Thyroid gland (tissue), 4 donors: ENCODE measurements around the gene PLCB4. TPM values are rescaled to one million over a fixed set of nuclear protein-coding genes. Genes with fewer than 3 reads are reported as not detected.

Source experiments
- DNase-seq, 2 donors: peaks; one replicate each; pipeline ENCODE4 v3.0.0-alpha.2; 2019
- H3K27ac ChIP-seq, 3 donors: fragments of 200-600 bp; sonication (generic); 1 replicate in 2 of 3; 2 replicates in 1 of 3; pipeline ENCODE4 v1.5.1; 2016 to 2019; ENCODE audit warnings: mild to moderate bottlenecking in 1 of 3, moderate library complexity in 1 of 3
- H3K27me3 ChIP-seq: fragments of 200-600 bp; sonication (generic); one replicate; pipeline ENCODE4 v1.5.1; 2019
- H3K36me3 ChIP-seq, 2 donors: fragments of 200-600 bp; sonication (generic); one replicate each; pipeline ENCODE4 v1.5.1; 2016 to 2019
- H3K4me1 ChIP-seq, 2 donors: fragments of 200-600 bp; sonication (generic); one replicate each; pipeline ENCODE4 v1.5.1; 2017 to 2019
- H3K4me3 ChIP-seq, 3 donors: fragments of 200-600 bp; sonication (generic); replicated peaks in 1 of 3; 1 replicate in 2 of 3; 2 replicates in 1 of 3; pipeline ENCODE4 v1.5.1; 2016; ENCODE audit warnings: mild to moderate bottlenecking in 1 of 3
- H3K9me3 ChIP-seq: fragments of 200-600 bp; sonication (generic); one replicate; pipeline ENCODE4 v1.5.1; 2017
- POLR2A ChIP-seq, 2 donors: fragments of 450-650 bp; IDR thresholded peaks; one replicate each; pipeline ENCODE4 v1.6.1; 2017; ENCODE audit warnings: antibody characterized with exemption in 2 of 2, mild to moderate bottlenecking in 2 of 2, moderate library complexity in 1 of 2
- WGBS, 2 donors: methylation state at CpG; one replicate each; pipeline ENCODE4 v1.1.5; 2017; 5-methylcytosine and 5-hydroxymethylcytosine counted together
- intact Hi-C: fragments of 100-400 bp; cut with DNase I; formaldehyde crosslinking; loops from one replicate; pipeline ENCODE4 v1.15.1; 2023
- total RNA-seq, 4 donors: library from RNA; depleted of rRNA; stranded (reverse); fragments of >200 nt; gene quantifications; one replicate each; pipeline ENCODE4 v1.2.3, GENCODE V29; 2016
- TF ChIP-seq, protein P1 (sequence below), 6 experiments: fragments of 200-600 bp in 3 of 6; fragments of 450-650 bp in 3 of 6; sonication (generic) in 3 of 6; IDR thresholded peaks; one replicate each; pipeline ENCODE4 v1.5.1; 2016 to 2019; ENCODE audit warnings: antibody characterized with exemption in 6 of 6, mild to moderate bottlenecking in 2 of 6, inconsistent platforms in 1 of 6, moderate library complexity in 1 of 6

Gene PLCB4
- total RNA-seq, 4 donors from 2014 or later: 50.9 to 77.9 (median 67.9) TPM

DNA sequence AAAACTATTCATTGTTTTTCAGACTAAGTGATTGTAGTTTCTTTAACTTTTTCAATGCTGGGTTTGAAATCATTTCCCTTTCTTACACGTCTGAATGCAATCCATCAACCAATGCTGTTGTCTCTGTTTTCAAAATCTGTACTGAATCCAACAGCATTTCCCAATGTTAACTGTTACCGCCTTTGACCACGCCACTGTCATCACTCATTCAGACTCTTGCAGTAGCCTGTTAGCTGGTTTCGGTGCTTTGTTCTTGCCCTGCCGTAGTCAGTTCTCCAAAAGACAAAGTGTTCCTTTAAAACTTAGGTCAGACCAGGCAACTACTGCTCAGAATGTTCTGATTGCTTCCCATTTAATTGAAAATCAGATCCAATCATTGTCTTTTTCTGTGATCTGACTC lies 131.3 kb downstream of the PLCB4 start:
- Histone ChIP-seq H3K9me3 (no peaks in the 10 kb centered on the region), H3K4me3 (no peak overlapping the region), H3K27ac (no peak overlapping the region), H3K36me3 (no peaks in the 10 kb centered on the region), H3K27me3 (no peaks in the 10 kb centered on the region), H3K4me1 (peaks cover 5 to 16% of the 10 kb centered on the region in 2 donors)
- TF ChIP-seq, protein P1, sequence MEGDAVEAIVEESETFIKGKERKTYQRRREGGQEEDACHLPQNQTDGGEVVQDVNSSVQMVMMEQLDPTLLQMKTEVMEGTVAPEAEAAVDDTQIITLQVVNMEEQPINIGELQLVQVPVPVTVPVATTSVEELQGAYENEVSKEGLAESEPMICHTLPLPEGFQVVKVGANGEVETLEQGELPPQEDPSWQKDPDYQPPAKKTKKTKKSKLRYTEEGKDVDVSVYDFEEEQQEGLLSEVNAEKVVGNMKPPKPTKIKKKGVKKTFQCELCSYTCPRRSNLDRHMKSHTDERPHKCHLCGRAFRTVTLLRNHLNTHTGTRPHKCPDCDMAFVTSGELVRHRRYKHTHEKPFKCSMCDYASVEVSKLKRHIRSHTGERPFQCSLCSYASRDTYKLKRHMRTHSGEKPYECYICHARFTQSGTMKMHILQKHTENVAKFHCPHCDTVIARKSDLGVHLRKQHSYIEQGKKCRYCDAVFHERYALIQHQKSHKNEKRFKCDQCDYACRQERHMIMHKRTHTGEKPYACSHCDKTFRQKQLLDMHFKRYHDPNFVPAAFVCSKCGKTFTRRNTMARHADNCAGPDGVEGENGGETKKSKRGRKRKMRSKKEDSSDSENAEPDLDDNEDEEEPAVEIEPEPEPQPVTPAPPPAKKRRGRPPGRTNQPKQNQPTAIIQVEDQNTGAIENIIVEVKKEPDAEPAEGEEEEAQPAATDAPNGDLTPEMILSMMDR (IDR thresholded peaks at IDR 0.05): no peak
- TF ChIP-seq POLR2A (IDR thresholded peaks at IDR 0.05): no peak
- 93% methylated on average over 5 of the region's 5 CpGs for WGBS, 2 donors
- intact Hi-C loops: no loop called here
- no peak for DNase-seq

DNA sequence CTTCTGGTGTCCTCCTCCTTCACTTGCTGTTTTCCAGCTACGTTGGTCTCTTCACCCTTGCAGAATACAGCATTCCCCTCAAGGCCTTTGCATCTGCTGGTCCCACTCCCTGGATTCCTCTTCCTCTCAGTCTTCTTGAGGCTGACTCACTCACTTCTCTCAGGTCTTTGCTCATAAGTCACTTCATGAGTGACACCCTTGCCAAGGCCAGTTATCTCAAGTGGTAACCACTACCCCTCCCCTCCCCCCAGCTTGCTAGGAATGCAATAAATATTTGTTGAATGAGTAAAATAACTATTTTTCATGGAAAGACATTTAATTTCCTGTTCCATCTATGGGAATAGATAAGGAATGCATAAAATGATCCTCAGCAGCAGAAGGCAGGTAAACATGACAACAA lies 131.7 kb downstream of the PLCB4 start:
- Histone ChIP-seq H3K36me3 (no peaks in the 10 kb centered on the region), H3K9me3 (no peaks in the 10 kb centered on the region), H3K27ac (no peak overlapping the region), H3K27me3 (no peaks in the 10 kb centered on the region), H3K4me3 (no peak overlapping the region), H3K4me1 (peaks cover 5 to 15% of the 10 kb centered on the region in 2 donors)
- peak; percentile 14 to 15 for DNase-seq
- TF ChIP-seq, protein P1 (IDR thresholded peaks at IDR 0.05): no peak
- no peak for TF ChIP-seq POLR2A (IDR thresholded peaks at IDR 0.05)
- intact Hi-C loops: no loop called here
- WGBS, 2 donors: 79 to 87% methylated on average over 1 of the region's 1 CpG

DNA sequence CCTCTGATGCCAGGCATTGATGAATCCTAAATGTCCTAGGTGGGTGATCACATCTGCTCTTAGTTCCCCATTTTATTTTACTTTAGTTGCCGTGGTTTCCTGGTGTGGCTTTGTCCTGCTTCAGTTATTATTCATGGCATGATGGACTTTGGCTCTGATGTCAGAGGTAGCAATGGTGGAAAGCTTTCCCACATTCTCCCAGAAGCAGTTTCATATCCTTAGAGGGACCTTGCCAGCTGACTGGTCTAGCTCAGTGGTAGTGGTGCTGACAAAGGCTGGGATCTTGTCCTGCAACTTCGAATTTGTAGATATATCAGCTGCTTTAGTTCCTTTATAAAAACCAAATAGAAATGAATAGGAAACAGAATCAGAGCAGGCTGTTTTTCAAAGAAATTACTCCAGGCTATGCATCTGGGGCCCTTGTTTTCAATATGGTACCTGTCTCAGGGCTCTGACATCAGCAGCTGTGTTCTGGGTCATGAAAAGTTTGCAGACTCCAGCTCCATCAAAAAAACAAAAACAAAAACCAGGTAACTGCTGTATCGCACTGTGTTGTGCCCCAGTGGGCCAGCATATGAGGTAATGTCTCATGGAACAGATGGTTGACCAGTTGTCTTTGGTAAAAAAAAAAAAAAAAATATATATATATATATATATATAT lies 133.7 kb downstream of the PLCB4 start:
- no peaks in the 10 kb centered on the region for H3K9me3 ChIP-seq
- WGBS, 2 donors: 91 to 94% methylated on average over 3 of the region's 3 CpGs
- H3K36me3 ChIP-seq: no peaks in the 10 kb centered on the region
- no peak overlapping the region for H3K4me3 ChIP-seq
- no peak overlapping the region for H3K27ac ChIP-seq
- H3K4me1 ChIP-seq: peaks cover 5 to 6% of the 10 kb centered on the region in 2 donors
- intact Hi-C loops: no loop called here
- no peak for DNase-seq
- no peaks in the 10 kb centered on the region for H3K27me3 ChIP-seq
- no peak for TF ChIP-seq POLR2A (IDR thresholded peaks at IDR 0.05)
- TF ChIP-seq, protein P1 (IDR thresholded peaks at IDR 0.05): no peak

DNA sequence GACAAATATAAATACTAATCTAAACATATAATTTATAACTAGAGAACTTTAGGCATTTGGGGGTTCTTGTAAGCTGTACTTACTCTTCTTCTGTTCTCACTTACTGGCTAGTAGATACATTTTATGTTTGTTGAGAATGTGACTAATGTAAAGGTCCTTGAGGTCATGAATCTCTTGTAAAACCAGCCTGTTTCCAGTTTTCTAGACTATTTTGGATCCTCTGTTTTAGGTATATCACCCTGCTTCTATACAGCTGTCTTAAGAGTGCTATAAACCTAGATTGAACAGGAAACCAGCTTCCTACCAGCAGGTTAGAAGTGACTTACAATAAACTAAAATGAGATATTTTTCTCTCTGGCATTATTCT lies 134.2 kb downstream of the PLCB4 start:
- no peak for DNase-seq
- H3K9me3 ChIP-seq: no peaks in the 10 kb centered on the region
- H3K4me3 ChIP-seq: no peak overlapping the region
- TF ChIP-seq POLR2A (IDR thresholded peaks at IDR 0.05): no peak
- TF ChIP-seq, protein P1 (IDR thresholded peaks at IDR 0.05): no peak
- no peak overlapping the region for H3K27ac ChIP-seq
- no peaks in the 10 kb centered on the region for H3K36me3 ChIP-seq
- intact Hi-C loops: no loop called here
- no peaks in the 10 kb centered on the region for H3K27me3 ChIP-seq
- peaks cover 5 to 6% of the 10 kb centered on the region in 2 donors for H3K4me1 ChIP-seq

DNA sequence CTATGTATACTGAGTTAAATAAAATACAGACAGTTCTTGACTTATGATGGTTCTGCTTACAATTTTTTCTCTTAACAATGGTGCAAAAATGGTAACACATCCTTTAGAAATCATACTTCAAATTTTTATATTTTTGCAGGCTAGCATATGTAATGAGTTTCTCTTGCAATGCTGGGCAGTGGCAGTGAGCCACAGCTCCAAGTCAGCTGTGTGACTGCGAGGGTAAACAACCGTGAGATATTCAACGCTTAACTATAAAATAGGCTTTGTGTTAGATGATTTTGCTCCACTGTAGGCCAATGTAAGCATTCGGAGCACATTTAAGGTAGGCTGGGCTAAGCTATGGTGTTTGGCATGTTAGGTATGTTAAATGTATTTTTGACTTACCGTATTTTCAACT lies 136.1 kb downstream of the PLCB4 start:
- no peaks in the 10 kb centered on the region for H3K9me3 ChIP-seq
- H3K36me3 ChIP-seq: no peaks in the 10 kb centered on the region
- intact Hi-C loops: no loop called here
- TF ChIP-seq, protein P1 (IDR thresholded peaks at IDR 0.05): no peak
- H3K4me1 ChIP-seq: peaks cover 5 to 6% of the 10 kb centered on the region in 2 donors
- 94 to 95% methylated on average over 5 of the region's 5 CpGs for WGBS, 2 donors
- H3K27me3 ChIP-seq: no peaks in the 10 kb centered on the region
- no peak overlapping the region for H3K4me3 ChIP-seq
- DNase-seq: no peak
- no peak overlapping the region for H3K27ac ChIP-seq
